Activated naive CD4-positive, alpha-beta T cell treated with anti-CD3 and anti-CD28 coated beads, Interleukin-2, amount 10 ng/mL, durations not matched to agents 7 days and 5 days (primary cell): ENCODE results near the gene HIVEP1.

Experiments
- CTCF ChIA-PET: fragments of 350-600 bp; sonication (Branson Sonifier 250); formaldehyde crosslinking; loops from one replicate; lab custom pipeline; 2021; ENCODE audit warnings: antibody characterized with exemption; lab: Charles Lee
- DNase-seq: peaks from one replicate; pipeline ENCODE4 v3.0.0-alpha.2; 2020
- H3K27ac Mint-ChIP-seq: one replicate; pipeline ENCODE4 v1.8.0; 2021; ENCODE audit warnings: mild to moderate bottlenecking, moderate library complexity, mixed read lengths
- H3K27me3 Mint-ChIP-seq: one replicate; pipeline ENCODE4 v1.8.0; 2021; ENCODE audit warnings: mild to moderate bottlenecking, mixed read lengths
- H3K36me3 Mint-ChIP-seq: one replicate; pipeline ENCODE4 v1.8.0; 2021; ENCODE audit warnings: mixed read lengths
- H3K4me1 Mint-ChIP-seq: one replicate; pipeline ENCODE4 v1.8.0; 2021; ENCODE audit warnings: mixed read lengths
- H3K4me3 Mint-ChIP-seq: one replicate; pipeline ENCODE4 v1.8.0; 2021; ENCODE audit warnings: mild to moderate bottlenecking, moderate library complexity, mixed read lengths
- H3K9me3 Mint-ChIP-seq: one replicate; pipeline ENCODE4 v1.8.0; 2021; ENCODE audit warnings: mixed read lengths

The HIVEP1 gene

DNA sequence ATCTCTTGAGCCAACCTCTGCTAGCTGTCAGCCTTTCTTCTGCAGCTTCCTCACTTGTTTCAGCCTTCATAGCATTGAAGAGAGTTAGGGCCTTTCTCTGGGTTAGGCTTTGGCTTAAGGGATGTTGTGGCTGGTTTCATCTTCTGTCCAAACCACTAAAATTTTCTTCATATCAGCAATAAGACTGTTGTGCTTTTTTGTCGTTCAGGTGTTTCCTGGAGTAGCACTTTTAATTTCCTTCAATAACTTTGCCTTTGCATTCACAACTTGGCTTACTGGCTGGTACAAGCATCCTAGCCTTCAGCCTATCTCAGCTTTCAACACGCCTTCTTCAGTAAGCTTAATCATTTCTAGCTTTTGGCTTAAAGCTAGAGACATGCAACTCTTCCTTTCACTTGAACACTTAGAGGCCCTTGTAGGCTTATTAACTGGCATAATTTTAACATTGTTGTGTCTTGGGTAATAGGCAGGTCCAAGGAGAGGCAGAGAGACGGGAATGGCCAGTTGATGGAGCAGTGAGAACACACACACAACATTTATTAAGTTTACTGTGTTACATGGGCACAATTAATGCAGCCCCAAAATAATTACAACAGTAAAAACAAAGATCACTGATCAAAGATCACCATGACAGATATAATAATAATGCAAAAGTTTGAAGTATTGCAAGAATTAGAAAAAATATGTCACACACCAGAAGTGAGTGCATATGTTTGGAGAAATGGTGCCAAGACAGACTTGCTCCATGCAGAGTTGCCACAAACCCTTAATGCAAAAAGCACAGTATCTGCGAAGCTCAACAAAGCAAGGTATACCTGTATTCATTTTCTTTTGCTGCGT is 98.6 kb downstream of the HIVEP1 start:
- CTCF ChIA-PET, result no interaction called here
- Mint-ChIP-seq H3K27me3 (no peaks in the 10 kb centered on the region), H3K27ac (peak overlapping the region; percentile 82), H3K4me3 (no peak overlapping the region), H3K4me1 (peaks cover 58% of the 10 kb centered on the region), H3K9me3 (peaks cover 9% of the 10 kb centered on the region), H3K36me3 (peaks cover 40% of the 10 kb centered on the region)
- DNase-seq, result peak; percentile 25

DNA sequence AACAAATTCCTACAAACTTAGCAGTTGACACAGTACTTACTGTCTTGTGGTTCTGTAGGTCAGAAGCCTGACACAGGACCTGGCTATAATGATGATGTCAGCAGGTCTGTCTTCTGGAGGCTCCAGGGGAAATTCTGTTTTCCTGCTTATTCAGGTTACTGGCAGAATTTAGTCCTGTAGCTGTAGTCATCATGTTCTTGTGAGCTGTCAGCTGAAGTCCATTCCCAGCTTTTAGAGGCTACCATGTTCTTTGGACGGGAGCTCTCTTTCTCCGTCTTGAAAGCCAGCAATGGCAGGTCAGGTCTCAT is 99.2 kb downstream of the HIVEP1 start:
- no peak overlapping the region for H3K27ac Mint-ChIP-seq
- H3K4me3 Mint-ChIP-seq, result no peak overlapping the region
- peaks cover 44% of the 10 kb centered on the region for H3K36me3 Mint-ChIP-seq
- CTCF ChIA-PET, result no interaction called here
- H3K9me3 Mint-ChIP-seq, result peaks cover 11% of the 10 kb centered on the region
- DNase-seq, result no peak
- H3K27me3 Mint-ChIP-seq, result no peaks in the 10 kb centered on the region
- H3K4me1 Mint-ChIP-seq, result peaks cover 64% of the 10 kb centered on the region

DNA sequence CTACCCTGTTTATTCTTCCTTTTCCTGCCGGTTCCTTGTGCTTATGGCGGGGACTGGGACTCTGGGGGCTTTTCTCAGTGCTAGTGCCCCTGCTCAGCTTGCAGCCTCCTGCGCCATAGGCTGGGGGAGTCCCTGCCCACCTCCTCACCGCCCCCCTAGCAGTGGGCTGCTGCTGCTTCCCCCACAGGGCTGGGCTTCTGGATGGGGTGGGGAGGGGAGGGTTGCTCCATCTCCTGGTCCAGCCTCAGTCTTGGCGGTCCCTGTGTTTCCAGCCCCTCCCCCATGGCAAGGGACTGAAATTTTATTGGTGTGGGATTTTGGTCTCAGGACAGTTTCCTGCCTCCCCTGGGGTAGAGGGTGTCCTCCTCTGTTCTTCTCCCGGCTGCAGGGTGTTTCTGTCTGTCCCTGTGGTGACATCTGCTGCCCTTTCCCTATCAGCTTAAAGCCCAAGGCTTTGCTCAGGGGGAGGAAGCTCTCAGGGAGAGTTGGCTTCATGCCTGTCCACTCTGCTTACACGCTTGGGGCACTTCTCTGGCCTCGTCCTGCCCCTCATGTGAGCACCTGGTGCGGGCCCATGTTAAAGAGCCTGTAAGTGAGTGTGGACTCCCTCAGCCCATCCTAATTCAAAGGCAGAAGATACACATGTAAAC is 100.6 kb downstream of the HIVEP1 start:
- H3K36me3 Mint-ChIP-seq, result peaks cover 48% of the 10 kb centered on the region
- peaks cover 20% of the 10 kb centered on the region for H3K9me3 Mint-ChIP-seq
- H3K4me1 Mint-ChIP-seq, result peaks cover 67% of the 10 kb centered on the region
- CTCF ChIA-PET, result interaction anchor here (1.0 kb wide), 1 partner anchor 139 kb away, joined by 3 read pairs; no protein-coding TSS in a partner anchor
- H3K27me3 Mint-ChIP-seq, result no peaks in the 10 kb centered on the region
- no peak for DNase-seq
- no peak overlapping the region for H3K4me3 Mint-ChIP-seq
- H3K27ac Mint-ChIP-seq, result no peak overlapping the region

DNA sequence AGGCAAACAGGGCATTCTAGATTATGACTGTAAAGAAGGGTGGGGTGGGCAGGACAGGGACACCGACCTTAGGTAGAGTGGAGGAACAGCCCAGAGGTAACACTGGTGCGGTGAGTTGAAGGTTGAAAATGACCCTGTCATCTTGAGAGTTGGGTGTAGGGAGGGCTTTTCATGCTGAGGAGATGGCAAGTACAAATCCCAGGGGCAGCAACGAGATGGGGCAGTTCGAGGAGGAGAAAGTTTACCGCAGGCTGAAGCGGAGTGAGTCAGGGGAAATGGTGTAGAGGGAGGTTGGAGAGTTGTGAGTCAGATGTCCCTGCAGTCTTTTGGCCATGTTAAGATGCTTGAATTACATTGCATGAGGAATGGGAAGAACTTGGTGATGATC is 101.1 kb downstream of the HIVEP1 start:
- no peaks in the 10 kb centered on the region for H3K27me3 Mint-ChIP-seq
- peak overlapping the region; percentile 71 for H3K27ac Mint-ChIP-seq
- H3K4me1 Mint-ChIP-seq, result peaks cover 67% of the 10 kb centered on the region
- H3K4me3 Mint-ChIP-seq, result no peak overlapping the region
- CTCF ChIA-PET, result no interaction called here
- H3K36me3 Mint-ChIP-seq, result peaks cover 45% of the 10 kb centered on the region
- peaks cover 21% of the 10 kb centered on the region for H3K9me3 Mint-ChIP-seq
- no peak for DNase-seq

DNA sequence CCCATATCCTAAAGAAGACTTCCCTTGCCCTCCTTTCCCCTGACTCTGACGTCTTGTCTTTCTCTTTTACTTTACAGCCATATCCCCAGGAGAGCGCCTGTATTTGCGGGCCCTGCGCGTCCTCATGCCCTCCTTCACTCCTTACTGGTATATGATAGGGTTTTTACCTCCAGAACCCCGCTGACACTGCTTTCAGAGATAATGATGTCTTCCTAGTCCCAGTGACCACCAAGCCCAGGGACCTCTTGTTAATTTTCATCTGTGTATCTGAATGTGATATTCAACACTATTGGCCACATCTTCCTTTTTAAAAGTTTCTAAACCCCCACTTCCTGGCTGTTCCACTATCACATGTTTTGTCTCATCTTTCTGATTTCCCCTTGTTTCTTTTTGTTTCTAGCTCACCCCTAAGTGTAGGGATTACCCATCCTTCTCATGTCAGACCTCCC is 102.0 kb downstream of the HIVEP1 start:
- no peaks in the 10 kb centered on the region for H3K27me3 Mint-ChIP-seq
- peaks cover 75% of the 10 kb centered on the region for H3K4me1 Mint-ChIP-seq
- H3K4me3 Mint-ChIP-seq, result no peak overlapping the region
- H3K9me3 Mint-ChIP-seq, result peaks cover 21% of the 10 kb centered on the region
- H3K36me3 Mint-ChIP-seq, result peaks cover 47% of the 10 kb centered on the region
- peak overlapping the region; percentile 38 for H3K27ac Mint-ChIP-seq
- CTCF ChIA-PET, result no interaction called here
- no peak for DNase-seq

DNA sequence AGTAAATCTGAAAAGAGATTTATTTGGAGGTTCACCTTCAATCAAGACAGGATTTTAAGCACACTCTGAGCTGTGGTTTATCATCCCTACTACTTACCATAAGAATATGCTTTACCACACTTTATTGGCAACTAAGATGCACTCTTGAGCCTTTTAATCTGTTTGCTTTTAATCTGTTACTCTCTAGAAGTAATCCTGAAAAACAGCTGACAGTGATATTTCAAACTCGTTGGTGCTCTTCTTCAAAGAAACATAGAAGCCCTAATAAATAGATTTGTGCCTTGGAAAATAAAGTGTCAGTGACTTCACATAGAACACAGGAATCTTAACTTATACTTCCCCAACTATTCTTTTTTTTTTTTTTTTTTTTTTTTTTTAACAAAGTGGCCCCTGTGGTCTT is 102.9 kb downstream of the HIVEP1 start:
- DNase-seq, result no peak
- H3K9me3 Mint-ChIP-seq, result peaks cover 21% of the 10 kb centered on the region
- H3K27ac Mint-ChIP-seq, result no peak overlapping the region
- H3K36me3 Mint-ChIP-seq, result peaks cover 46% of the 10 kb centered on the region
- H3K27me3 Mint-ChIP-seq, result no peaks in the 10 kb centered on the region
- H3K4me1 Mint-ChIP-seq, result peaks cover 76% of the 10 kb centered on the region
- CTCF ChIA-PET, result no interaction called here
- H3K4me3 Mint-ChIP-seq, result no peak overlapping the region

DNA sequence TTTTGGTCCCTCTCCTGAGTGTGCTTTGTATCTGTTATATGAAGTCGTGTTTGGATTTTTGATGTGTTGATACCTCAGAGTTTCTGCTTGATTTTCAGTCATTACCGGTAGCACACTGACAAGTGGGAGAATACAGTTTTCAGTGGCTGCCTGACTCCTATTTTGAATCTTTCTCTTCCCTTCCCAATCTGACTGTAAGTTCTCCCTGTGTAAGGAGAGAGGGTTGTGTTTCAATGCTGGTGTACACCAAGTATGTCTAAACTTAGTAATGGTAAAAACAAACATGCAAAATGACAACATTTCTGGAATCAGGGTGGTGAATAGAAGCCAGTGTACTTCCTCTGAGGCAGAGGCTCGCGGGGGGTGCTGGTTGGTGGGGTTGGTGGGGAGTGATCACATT is 103.4 kb downstream of the HIVEP1 start:
- H3K36me3 Mint-ChIP-seq, result peaks cover 49% of the 10 kb centered on the region
- no peaks in the 10 kb centered on the region for H3K27me3 Mint-ChIP-seq
- no peak overlapping the region for H3K4me3 Mint-ChIP-seq
- CTCF ChIA-PET, result no interaction called here
- peaks cover 76% of the 10 kb centered on the region for H3K4me1 Mint-ChIP-seq
- peaks cover 21% of the 10 kb centered on the region for H3K9me3 Mint-ChIP-seq
- DNase-seq, result no peak
- H3K27ac Mint-ChIP-seq, result no peak overlapping the region

DNA sequence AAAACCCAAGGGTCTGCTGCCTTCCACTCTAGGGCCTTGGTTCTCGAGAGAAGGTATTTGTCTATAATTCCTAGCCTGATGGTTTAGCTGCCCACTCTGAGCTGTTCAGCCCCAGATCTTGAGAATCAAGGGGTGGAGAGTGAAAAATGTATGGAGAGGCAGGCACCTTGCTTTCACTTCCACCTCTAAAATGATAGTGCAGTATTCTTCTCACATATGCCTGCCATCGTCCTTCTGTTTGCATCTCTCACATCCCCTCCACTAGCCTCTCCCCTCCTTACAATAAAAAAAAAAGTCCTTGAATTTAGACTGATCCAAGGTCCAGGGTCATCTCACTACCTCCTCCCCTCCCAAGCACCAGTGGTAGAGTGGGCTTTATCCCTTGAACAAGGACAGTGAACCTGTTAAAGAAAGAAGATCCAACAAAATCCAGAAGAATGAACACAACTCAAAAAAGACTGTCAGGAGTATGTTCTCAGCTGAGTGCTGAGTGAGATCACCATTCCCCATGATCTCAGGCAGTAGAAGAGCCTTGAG is 104.2 kb downstream of the HIVEP1 start:
- CTCF ChIA-PET, result interaction anchor here (0.8 kb wide), 1 partner anchor 102 kb away, joined by 3 read pairs; no protein-coding TSS in a partner anchor
- Mint-ChIP-seq H3K27ac (peak overlapping the region; percentile 13), H3K4me1 (peaks cover 72% of the 10 kb centered on the region), H3K9me3 (peaks cover 21% of the 10 kb centered on the region), H3K36me3 (peaks cover 52% of the 10 kb centered on the region), H3K27me3 (no peaks in the 10 kb centered on the region), H3K4me3 (no peak overlapping the region)
- DNase-seq, result no peak

DNA sequence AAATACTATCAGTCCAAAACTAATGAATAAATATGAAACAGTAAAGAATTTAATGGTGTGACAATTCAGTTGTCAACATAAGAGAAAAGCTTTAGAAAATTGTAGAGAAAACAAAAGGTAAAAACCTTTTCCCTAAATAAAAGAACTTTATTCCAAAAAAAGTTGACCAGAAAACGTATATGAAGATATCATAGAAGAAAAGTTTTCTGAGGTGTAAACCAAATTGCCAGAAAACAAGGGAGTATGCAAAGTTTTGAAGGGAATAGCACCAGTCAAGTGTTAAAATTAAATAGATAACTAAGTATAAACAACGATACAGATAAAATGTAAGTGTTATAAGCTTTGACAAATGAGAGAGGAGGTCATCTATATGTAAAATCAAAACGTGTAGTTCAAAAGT is 104.9 kb downstream of the HIVEP1 start:
- DNase-seq, result no peak
- CTCF ChIA-PET, result interaction anchor here (0.8 kb wide), 1 partner anchor 103 kb away, joined by 3 read pairs; no protein-coding TSS in a partner anchor
- H3K36me3 Mint-ChIP-seq, result peaks cover 57% of the 10 kb centered on the region
- H3K9me3 Mint-ChIP-seq, result peaks cover 22% of the 10 kb centered on the region
- no peak overlapping the region for H3K4me3 Mint-ChIP-seq
- H3K4me1 Mint-ChIP-seq, result peaks cover 70% of the 10 kb centered on the region
- no peak overlapping the region for H3K27ac Mint-ChIP-seq
- no peaks in the 10 kb centered on the region for H3K27me3 Mint-ChIP-seq

DNA sequence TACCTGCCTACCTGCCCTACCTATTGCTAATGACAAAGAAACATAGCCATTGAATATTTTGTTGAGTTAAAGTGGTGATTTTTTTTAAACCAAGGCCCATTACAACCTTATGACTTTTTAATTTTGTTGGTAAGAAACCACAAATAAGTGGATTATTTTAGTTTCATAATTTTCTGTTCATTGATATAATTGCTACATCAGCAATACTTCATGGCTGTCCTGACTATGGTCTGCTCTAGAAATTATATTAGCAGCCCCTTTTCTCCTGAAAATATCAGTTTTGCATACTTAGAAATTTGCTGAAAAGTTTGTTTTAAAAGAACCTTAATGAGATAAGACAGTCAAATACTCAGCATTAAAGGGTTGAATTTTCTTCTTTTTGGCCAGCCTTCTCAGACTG is 106.5 kb downstream of the HIVEP1 start:
- CTCF ChIA-PET, result interaction anchor here (0.9 kb wide), 1 partner anchor 20 kb away, joined by 4 read pairs; no protein-coding TSS in a partner anchor
- Mint-ChIP-seq H3K9me3 (peaks cover 21% of the 10 kb centered on the region), H3K4me3 (no peak overlapping the region), H3K36me3 (peaks cover 58% of the 10 kb centered on the region), H3K4me1 (peaks cover 65% of the 10 kb centered on the region), H3K27ac (peak overlapping the region; percentile 82), H3K27me3 (no peaks in the 10 kb centered on the region)
- no peak for DNase-seq

DNA sequence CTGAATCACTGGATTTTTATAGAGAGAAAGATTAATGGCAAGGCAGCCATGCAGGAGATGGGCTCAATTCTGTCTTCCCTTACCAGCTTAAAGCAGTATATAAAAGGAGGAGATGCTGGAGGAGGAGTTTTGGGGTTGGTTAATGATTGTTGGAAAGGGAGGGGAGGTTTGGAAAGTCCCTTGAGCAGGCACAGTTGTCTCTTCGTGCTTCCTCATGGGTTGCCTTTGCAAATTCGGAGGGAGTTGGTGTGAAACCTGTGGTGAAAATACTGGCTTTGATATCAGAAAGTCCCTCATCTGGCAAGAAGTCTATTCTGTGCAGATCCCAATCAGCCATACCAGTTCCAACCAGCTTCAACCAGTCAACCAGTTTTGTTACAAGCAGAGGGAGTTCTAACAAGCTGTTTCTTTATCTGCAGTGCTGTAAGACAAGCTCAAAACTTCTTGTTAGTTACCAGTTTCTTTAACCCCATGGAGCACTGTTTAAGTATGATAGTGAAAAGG is 107.0 kb downstream of the HIVEP1 start:
- Mint-ChIP-seq H3K27ac (peak overlapping the region; percentile 82), H3K9me3 (peaks cover 21% of the 10 kb centered on the region), H3K4me3 (no peak overlapping the region), H3K4me1 (peaks cover 64% of the 10 kb centered on the region), H3K36me3 (peaks cover 59% of the 10 kb centered on the region), H3K27me3 (no peaks in the 10 kb centered on the region)
- CTCF ChIA-PET, result interaction anchor here (0.9 kb wide), 1 partner anchor 20 kb away, joined by 4 read pairs; no protein-coding TSS in a partner anchor
- DNase-seq, result peak; percentile 75

DNA sequence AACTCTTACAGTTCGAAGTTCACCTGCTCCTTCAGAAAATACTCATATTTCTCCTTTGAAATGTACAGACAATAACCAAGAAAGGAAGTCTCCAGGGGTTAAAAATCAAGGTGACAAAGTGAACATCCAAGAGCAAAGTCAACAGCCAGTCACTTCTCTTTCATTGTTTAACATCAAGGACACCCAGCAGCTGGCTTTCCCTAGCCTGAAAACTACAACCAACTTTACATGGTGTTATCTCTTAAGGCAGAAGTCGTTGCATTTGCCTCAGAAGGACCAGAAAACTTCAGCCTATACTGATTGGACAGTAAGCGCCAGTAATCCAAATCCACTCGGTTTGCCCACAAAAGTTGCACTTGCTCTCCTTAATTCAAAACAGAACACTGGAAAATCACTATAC is 113.3 kb downstream of the HIVEP1 start:
- no peak for DNase-seq
- no peak overlapping the region for H3K4me3 Mint-ChIP-seq
- H3K9me3 Mint-ChIP-seq, result peaks cover 6% of the 10 kb centered on the region
- H3K4me1 Mint-ChIP-seq, result peaks cover 52% of the 10 kb centered on the region
- no peaks in the 10 kb centered on the region for H3K27me3 Mint-ChIP-seq
- peak overlapping the region; percentile 87 for H3K27ac Mint-ChIP-seq
- H3K36me3 Mint-ChIP-seq, result peaks cover 57% of the 10 kb centered on the region
- CTCF ChIA-PET, result interaction anchor here (1.7 kb wide), 1 partner anchor 9 kb away, joined by 5 read pairs; no protein-coding TSS in a partner anchor

DNA sequence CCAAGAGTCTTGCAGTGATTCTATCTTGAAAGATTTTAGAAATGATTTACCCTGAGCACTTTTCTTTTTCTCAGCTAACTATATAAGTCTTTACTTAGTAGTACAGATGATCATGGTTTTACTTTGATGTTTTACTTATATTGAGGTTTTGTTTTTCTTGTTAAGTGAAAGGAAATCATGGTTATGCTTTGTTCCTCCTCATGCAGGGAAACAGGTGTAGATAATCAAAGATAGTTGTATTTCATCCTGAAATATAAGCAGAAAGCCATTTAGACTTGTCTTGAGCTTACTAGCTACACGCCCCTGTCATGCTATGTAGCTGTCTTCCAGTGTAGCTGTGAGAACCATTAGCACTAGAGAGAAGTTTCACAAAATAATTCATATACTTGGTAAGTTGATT is 113.9 kb downstream of the HIVEP1 start:
- Mint-ChIP-seq H3K9me3 (peaks cover 6% of the 10 kb centered on the region), H3K4me1 (peaks cover 48% of the 10 kb centered on the region), H3K36me3 (peaks cover 50% of the 10 kb centered on the region), H3K27me3 (no peaks in the 10 kb centered on the region), H3K27ac (peak overlapping the region; percentile 87), H3K4me3 (no peak overlapping the region)
- DNase-seq, result no peak
- CTCF ChIA-PET, result interaction anchor here (1.7 kb wide), 1 partner anchor 8 kb away, joined by 5 read pairs; no protein-coding TSS in a partner anchor

DNA sequence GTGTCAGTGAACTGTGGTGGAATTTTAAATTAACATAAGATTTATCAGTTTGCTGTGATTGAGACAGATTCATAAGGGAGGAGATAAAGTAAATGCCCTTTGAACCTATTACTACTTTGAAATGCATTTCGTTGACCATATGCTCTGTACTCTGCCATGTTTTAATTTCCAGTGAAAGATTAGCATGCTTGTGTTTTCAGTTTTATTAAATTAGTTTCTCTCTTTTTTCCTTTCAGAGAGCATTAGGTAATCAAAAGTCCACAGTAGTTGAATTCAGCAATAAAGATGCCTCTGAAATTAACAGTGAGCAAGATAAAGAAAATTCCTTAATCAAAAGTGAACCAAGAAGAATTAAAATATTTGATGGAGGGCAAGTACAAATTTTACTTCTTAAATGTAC is 117.4 kb downstream of the HIVEP1 start:
- Mint-ChIP-seq H3K4me3 (no peak overlapping the region), H3K27ac (no peak overlapping the region), H3K36me3 (peaks cover 30% of the 10 kb centered on the region), H3K4me1 (peaks cover 34% of the 10 kb centered on the region), H3K9me3 (peaks cover 2% of the 10 kb centered on the region), H3K27me3 (no peaks in the 10 kb centered on the region)
- DNase-seq, result no peak
- CTCF ChIA-PET, result no interaction called here
